ENCODE measurements around the gene DHRS4. TPM values are rescaled to one million over a fixed set of nuclear protein-coding genes. Genes with fewer than 3 reads are reported as not detected.

Gene DHRS4
- total and polyA plus RNA-seq, 2 of the 13 experiments (the other 11 are each of a cell fraction or from before 2014, with no cell fraction given), result 23.9 to 45.1 TPM

- TF ChIP-seq HOXA7 (CRISPR knock-in tag; IDR thresholded peaks at IDR 0.05) (no peak), NFATC3 (CRISPR knock-in tag; IDR thresholded peaks at IDR 0.05) (peak; percentile 94; the same call in 1 of the 2 replicates), LCORL (IDR thresholded peaks at IDR 0.05) (no peak), LCORL (CRISPR knock-in tag; IDR thresholded peaks at IDR 0.05) (peak; percentile 88), ADNP (CRISPR knock-in tag; IDR thresholded peaks at IDR 0.05) (no peak), ZFP41 (CRISPR knock-in tag; IDR thresholded peaks at IDR 0.05; ENCODE audit: borderline replicate concordance) (no peak), ZMAT5 (CRISPR knock-in tag; IDR thresholded peaks at IDR 0.05; ENCODE audit: borderline replicate concordance, low read depth) (no peak), ZC3H4 (CRISPR knock-in tag; IDR thresholded peaks at IDR 0.05; ENCODE audit: borderline replicate concordance) (no peak; the same call in 1 of the 2 replicates), REL (CRISPR knock-in tag; conservative IDR thresholded peaks at IDR 0.05) (no peak), ATAD3A (CRISPR knock-in tag; IDR thresholded peaks at IDR 0.05) (no peak), ZNF558 (CRISPR knock-in tag; IDR thresholded peaks at IDR 0.05; ENCODE audit: borderline replicate concordance) (no peak), NRL (CRISPR knock-in tag; IDR thresholded peaks at IDR 0.05; ENCODE audit: borderline replicate concordance) (no peak), TERF1 (CRISPR knock-in tag; IDR thresholded peaks at IDR 0.05) (no peak), CC2D1A (CRISPR knock-in tag; IDR thresholded peaks at IDR 0.05) (no peak), GRHL1 (CRISPR knock-in tag; conservative IDR thresholded peaks at IDR 0.05) (no peak), KDM1A (CRISPR knock-in tag; IDR thresholded peaks at IDR 0.05) (no peak), ZBTB10 (CRISPR knock-in tag; IDR thresholded peaks at IDR 0.05; ENCODE audit: borderline replicate concordance) (no peak), ZNF530 (CRISPR knock-in tag; IDR thresholded peaks at IDR 0.05; ENCODE audit: low read depth) (no peak), ARNT (IDR thresholded peaks at IDR 0.05) (no peak), ZNF891 (CRISPR knock-in tag; IDR thresholded peaks at IDR 0.05) (no peak), DBP (CRISPR knock-in tag; IDR thresholded peaks at IDR 0.05; ENCODE audit: not compliant biosample characterization) (no peak)
- TF ChIP-seq, protein P1, sequence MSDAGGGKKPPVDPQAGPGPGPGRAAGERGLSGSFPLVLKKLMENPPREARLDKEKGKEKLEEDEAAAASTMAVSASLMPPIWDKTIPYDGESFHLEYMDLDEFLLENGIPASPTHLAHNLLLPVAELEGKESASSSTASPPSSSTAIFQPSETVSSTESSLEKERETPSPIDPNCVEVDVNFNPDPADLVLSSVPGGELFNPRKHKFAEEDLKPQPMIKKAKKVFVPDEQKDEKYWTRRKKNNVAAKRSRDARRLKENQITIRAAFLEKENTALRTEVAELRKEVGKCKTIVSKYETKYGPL (CRISPR knock-in tag; IDR thresholded peaks at IDR 0.05), result no peak
Measured at GRCh38 chr14:24013654-24014514, 60.3 kb downstream of the DHRS4 start (continued).
